AG09319 (cell line): ENCODE measurements around the gene ZNF526.

Experiments used
- DNase-seq: peaks from one replicate; pipeline ENCODE4 v3.0.0-alpha.2; 2010; ENCODE audit warnings: low read depth; ENCODE audit errors: extremely low read depth
- CTCF ChIP-seq: IDR thresholded peaks from 2 replicates; pipeline ENCODE4 v1.5.1; 2011; ENCODE audit warnings: low read depth, mild to moderate bottlenecking, inconsistent platforms, low read length, moderate library complexity

ZNF526 gene

GRCh38 chr19:42276284-42276683 lies 56.2 kb downstream of the ZNF526 start:
- DNase-seq, result no peak
- TF ChIP-seq CTCF, result no peak

- no peak for DNase-seq
- no peak for TF ChIP-seq CTCF
These were observed 56.7 kb downstream of the ZNF526 start for GRCh38 chr19:42276821-42277220.
